ENCODE data around the gene HCRT.

HCRT gene

GRCh38 chr17:42136654-42137051 is 48.6 kb downstream of the HCRT start:
- DNase-seq = no peak

- no peak for DNase-seq
These were observed 49.3 kb downstream of the HCRT start for GRCh38 chr17:42135664-42136653.

GRCh38 chr17:42135151-42135550 is 50.1 kb downstream of the HCRT start:
- no peak for DNase-seq
